ENCODE results near the gene CD48.

Gene CD48

DNA sequence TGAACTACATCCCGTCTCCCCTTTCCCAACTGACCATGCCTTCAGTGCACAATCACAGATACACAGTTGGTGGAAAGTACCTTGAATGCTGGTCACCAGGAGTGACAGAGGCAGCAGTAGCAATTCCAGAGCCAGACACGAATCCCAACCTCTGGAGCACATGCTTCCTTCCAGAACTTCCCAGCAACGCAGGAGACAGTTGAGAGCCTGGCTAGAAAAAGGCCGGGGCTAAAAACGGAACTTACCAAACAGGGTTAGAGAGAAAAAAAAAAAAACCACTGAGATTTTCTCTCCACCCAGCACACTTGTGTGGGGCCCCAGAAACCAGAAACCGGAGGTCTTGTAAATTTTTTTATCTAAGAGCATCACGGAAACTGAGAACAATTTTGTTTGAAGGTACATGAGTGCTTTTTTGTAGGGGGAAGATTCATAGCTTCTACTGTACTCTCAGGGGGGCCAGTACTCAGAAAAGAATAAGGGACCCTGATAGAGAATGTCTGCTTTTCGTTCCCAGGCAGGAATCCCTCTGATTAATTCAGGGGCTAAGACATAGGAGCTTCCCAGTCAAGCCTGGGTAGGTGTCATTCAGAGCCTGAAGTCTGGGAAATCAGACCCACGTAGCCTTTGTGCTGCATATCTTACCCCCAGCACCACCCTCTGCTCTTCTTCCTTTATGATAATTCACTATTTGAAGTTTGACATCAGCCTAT lies at the start of gene CD48:
CD48 (minus strand) TSS at position 221 of the 710 bp plus-strand sequence; CDS start at position 162, 59 bp downstream.
- in situ Hi-C loops (cut with HindIII; ENCODE audit: low sequenced_read_pairs): no loop called here
- no peak within 1 kb of the TSS for H3K4me3 ChIP-seq (ENCODE audit: low read depth, low read length)
- TF ChIP-seq CTCF (IDR thresholded peaks at IDR 0.05; ENCODE audit: low read depth, low read length, missing control alignments): no peak
- DNase-seq (ENCODE audit: low read depth): no peak

- no peak overlapping the region for H3K4me3 ChIP-seq (ENCODE audit: low read depth, low read length)
- no peak for DNase-seq (ENCODE audit: low read depth)
- TF ChIP-seq CTCF (IDR thresholded peaks at IDR 0.05; ENCODE audit: low read depth, low read length, missing control alignments): no peak
- in situ Hi-C loops (cut with HindIII; ENCODE audit: low sequenced_read_pairs): no loop called here
Observed at GRCh38 chr1:160761046-160761445, 49.4 kb upstream of the CD48 start.

GRCh38 chr1:160759740-160760139 lies 48.1 kb upstream of the CD48 start:
- TF ChIP-seq CTCF (IDR thresholded peaks at IDR 0.05; ENCODE audit: low read depth, low read length, missing control alignments): no peak
- no peak for DNase-seq (ENCODE audit: low read depth)
- H3K4me3 ChIP-seq (ENCODE audit: low read depth, low read length): no peak overlapping the region
- in situ Hi-C loops (cut with HindIII; ENCODE audit: low sequenced_read_pairs): no loop called here

DNA sequence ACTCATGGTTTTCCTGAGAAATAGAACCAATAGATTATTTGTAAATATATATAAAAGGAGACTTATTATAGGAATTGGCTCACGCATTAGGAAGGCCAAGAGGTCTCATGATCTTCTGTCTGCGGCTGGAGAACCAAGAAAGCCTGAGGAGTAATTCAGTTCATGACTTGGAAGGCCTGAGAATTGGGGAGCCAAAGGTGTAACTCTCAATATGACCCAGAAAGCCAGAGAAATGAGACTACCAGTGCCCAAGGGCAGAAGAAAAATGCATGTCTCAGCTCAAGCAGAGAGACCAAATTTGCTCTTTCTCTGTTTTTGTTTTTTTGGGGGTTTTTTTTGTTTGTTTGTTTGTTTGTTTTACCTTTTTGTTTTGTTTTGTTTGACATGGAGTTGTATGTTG lies 46.9 kb upstream of the CD48 start:
- no peak for DNase-seq (ENCODE audit: low read depth)
- TF ChIP-seq CTCF (IDR thresholded peaks at IDR 0.05; ENCODE audit: low read depth, low read length, missing control alignments): no peak
- in situ Hi-C loops (cut with HindIII; ENCODE audit: low sequenced_read_pairs): no loop called here
- no peak overlapping the region for H3K4me3 ChIP-seq (ENCODE audit: low read depth, low read length)

- DNase-seq (ENCODE audit: low read depth): no peak
- H3K4me3 ChIP-seq (ENCODE audit: low read depth, low read length): no peak overlapping the region
- TF ChIP-seq CTCF (IDR thresholded peaks at IDR 0.05; ENCODE audit: low read depth, low read length, missing control alignments): no peak
- in situ Hi-C loops (cut with HindIII; ENCODE audit: low sequenced_read_pairs): no loop called here
Observed at GRCh38 chr1:160756849-160757201, 45.2 kb upstream of the CD48 start.

- DNase-seq (ENCODE audit: low read depth): no peak
- no peak for TF ChIP-seq CTCF (IDR thresholded peaks at IDR 0.05; ENCODE audit: low read depth, low read length, missing control alignments)
- no peak overlapping the region for H3K4me3 ChIP-seq (ENCODE audit: low read depth, low read length)
- in situ Hi-C loops (cut with HindIII; ENCODE audit: low sequenced_read_pairs): no loop called here
Observed at GRCh38 chr1:160755911-160756848, 44.6 kb upstream of the CD48 start.

All from astrocyte of the cerebellum (primary cell).